ENCODE measurements around the gene PLEKHA5.

- no peak for TF ChIP-seq CTCF (IDR thresholded peaks at IDR 0.05)
- TF ChIP-seq POLR2A (IDR thresholded peaks at IDR 0.05) = no peak
Observed at GRCh38 chr12:19222558-19222957, 93.0 kb downstream of the PLEKHA5 start.
